ENCODE results near the gene VPS37C.
A peak's percentile ranks its signal among the peaks of the same experiment; 100 is the strongest.

The VPS37C gene

GRCh38 chr11:61147791-61148620, 13.2 kb downstream of the VPS37C start:
- Histone ChIP-seq H3K36me3 (peaks cover 0 to 43% (median 0%) of the 10 kb centered on the region in 11 experiments; a peak in 8 of 22 replicates), H3K4me1 (peaks cover 50 to 79% (median 56%) of the 10 kb centered on the region in 10 experiments), H3K4me2 (peak overlapping the region in 7 of 11 experiments; percentile 12 to 71 (median 53); a peak in 8 of 22 replicates), H3K9ac (no peak overlapping the region), H3K27ac (no peak overlapping the region), H4K20me1 (peaks cover 39 to 100% (median 91%) of the 10 kb centered on the region in 11 experiments; a peak in 21 of 22 replicates), H3K4me3 (no peak overlapping the region), H3K9me3 (replicated peaks in 1 of 11) (no peaks in the 10 kb centered on the region), H3K27me3 (no peaks in the 10 kb centered on the region)
- TF ChIP-seq Cebpa-rat (IDR thresholded peaks at IDR 0.05), result no peak

GRCh38 chr11:61147271-61147670, 14.0 kb downstream of the VPS37C start:
- Histone ChIP-seq H4K20me1 (peaks cover 38 to 99% (median 85%) of the 10 kb centered on the region in 11 experiments; a peak in 21 of 22 replicates), H3K4me1 (peaks cover 52 to 72% (median 58%) of the 10 kb centered on the region in 10 experiments), H3K9ac (no peak overlapping the region), H3K4me3 (no peak overlapping the region), H3K27me3 (no peaks in the 10 kb centered on the region), H3K36me3 (peaks cover 0 to 36% (median 0%) of the 10 kb centered on the region in 11 experiments; a peak in 6 of 22 replicates), H3K4me2 (peak overlapping the region in 10 of 11 experiments; percentile 12 to 71 (median 48); a peak in 18 of 22 replicates), H3K27ac (no peak overlapping the region), H3K9me3 (replicated peaks in 1 of 11) (no peaks in the 10 kb centered on the region)
- no peak for TF ChIP-seq Cebpa-rat (IDR thresholded peaks at IDR 0.05)

DNA sequence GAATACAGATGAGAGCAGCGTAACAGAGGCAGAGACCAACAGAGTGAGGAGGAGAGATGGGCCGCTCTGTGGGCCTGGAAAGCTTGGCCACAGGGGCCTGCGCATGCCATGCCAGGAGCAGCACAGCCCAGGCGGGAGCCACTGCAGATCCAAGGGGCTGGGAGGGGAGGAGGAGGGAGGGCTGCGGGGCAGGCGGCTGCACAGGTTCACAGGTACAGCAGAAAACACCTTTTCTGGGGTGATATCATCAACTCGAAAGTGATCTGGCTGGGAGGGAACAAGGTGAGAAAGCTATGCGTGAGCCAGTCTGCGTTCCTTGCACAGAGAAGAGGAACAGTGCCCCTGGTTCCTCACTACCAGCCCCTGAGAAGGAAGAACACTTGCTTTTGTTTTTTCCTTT, 14.8 kb downstream of the VPS37C start:
- Histone ChIP-seq H3K4me2 (peak overlapping the region; percentile 12 to 71 (median 43); a peak in 21 of 22 replicates), H3K36me3 (peaks cover 0 to 36% (median 0%) of the 10 kb centered on the region in 11 experiments; a peak in 6 of 22 replicates), H3K27me3 (no peaks in the 10 kb centered on the region), H3K4me1 (peaks cover 61 to 72% (median 66%) of the 10 kb centered on the region in 10 experiments), H3K4me3 (no peak overlapping the region), H3K27ac (no peak overlapping the region), H4K20me1 (peaks cover 37 to 99% (median 85%) of the 10 kb centered on the region in 11 experiments; a peak in 21 of 22 replicates), H3K9me3 (replicated peaks in 1 of 11) (no peaks in the 10 kb centered on the region), H3K9ac (no peak overlapping the region; a peak in 1 of 22 replicates)
- no peak for TF ChIP-seq Cebpa-rat (IDR thresholded peaks at IDR 0.05)

- no peaks in the 10 kb centered on the region for H3K9me3 ChIP-seq (replicated peaks in 1 of 11)
- no peak overlapping the region for H3K9ac ChIP-seq
- peaks cover 61 to 72% (median 66%) of the 10 kb centered on the region in 10 experiments for H3K4me1 ChIP-seq
- H3K27ac ChIP-seq, result no peak overlapping the region
- H3K4me2 ChIP-seq, result peak overlapping the region in 10 of 11 experiments; percentile 23 to 61 (median 42); a peak in 18 of 22 replicates
- H3K27me3 ChIP-seq, result no peaks in the 10 kb centered on the region
- peaks cover 0 to 36% (median 0%) of the 10 kb centered on the region in 11 experiments; a peak in 6 of 22 replicates for H3K36me3 ChIP-seq
- peaks cover 38 to 99% (median 85%) of the 10 kb centered on the region in 11 experiments; a peak in 21 of 22 replicates for H4K20me1 ChIP-seq
- no peak overlapping the region for H3K4me3 ChIP-seq
- TF ChIP-seq Cebpa-rat (IDR thresholded peaks at IDR 0.05), result no peak
Measured at GRCh38 chr11:61145228-61146005, 15.8 kb downstream of the VPS37C start.

- H3K36me3 ChIP-seq, result peaks cover 0 to 36% (median 0%) of the 10 kb centered on the region in 11 experiments; a peak in 6 of 22 replicates
- no peak overlapping the region for H3K9ac ChIP-seq
- peaks cover 65 to 72% (median 67%) of the 10 kb centered on the region in 10 experiments for H3K4me1 ChIP-seq
- TF ChIP-seq Cebpa-rat (IDR thresholded peaks at IDR 0.05), result no peak
- H3K4me3 ChIP-seq, result no peak overlapping the region
- no peak overlapping the region for H3K27ac ChIP-seq
- peak overlapping the region in 7 of 11 experiments; percentile 15 to 61 (median 45); a peak in 12 of 22 replicates for H3K4me2 ChIP-seq
- no peaks in the 10 kb centered on the region for H3K9me3 ChIP-seq (replicated peaks in 1 of 11)
- no peaks in the 10 kb centered on the region for H3K27me3 ChIP-seq
- H4K20me1 ChIP-seq, result peaks cover 39 to 99% (median 85%) of the 10 kb centered on the region in 11 experiments; a peak in 21 of 22 replicates
Measured at GRCh38 chr11:61144511-61145179, 16.6 kb downstream of the VPS37C start.

DNA sequence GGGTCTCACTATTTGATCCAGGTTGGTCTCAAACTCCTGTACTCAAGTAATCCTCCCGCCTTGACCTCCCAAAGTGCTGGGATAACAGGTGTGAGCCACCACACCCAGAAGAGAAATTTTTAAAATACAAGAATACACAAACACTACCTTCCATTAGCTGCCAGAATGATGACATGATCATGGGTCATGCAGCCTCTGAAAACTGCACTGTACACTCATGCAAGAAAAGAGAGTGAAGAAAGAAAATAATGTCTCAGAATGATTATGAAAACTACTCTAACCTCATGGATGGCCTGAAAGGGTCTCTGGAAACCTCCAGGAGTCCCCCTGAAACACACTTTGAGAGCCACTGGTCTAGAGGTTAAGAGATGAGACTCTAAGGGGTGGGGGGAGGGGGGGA, 18.8 kb downstream of the VPS37C start:
- H3K9me3 ChIP-seq (replicated peaks in 1 of 11), result no peaks in the 10 kb centered on the region
- peaks cover 0 to 42% (median 0%) of the 10 kb centered on the region in 11 experiments; a peak in 7 of 22 replicates for H3K36me3 ChIP-seq
- peaks cover 0 to 12% (median 6%) of the 10 kb centered on the region in 11 experiments; a peak in 10 of 22 replicates for H3K27me3 ChIP-seq
- peaks cover 58 to 99% (median 86%) of the 10 kb centered on the region in 11 experiments for H4K20me1 ChIP-seq
- peak overlapping the region in 6 of 11 experiments; percentile 85 to 93 (median 88); a peak in 11 of 22 replicates for H3K4me2 ChIP-seq
- peaks cover 60 to 89% (median 82%) of the 10 kb centered on the region in 10 experiments for H3K4me1 ChIP-seq
- no peak overlapping the region for H3K27ac ChIP-seq
- no peak for TF ChIP-seq Cebpa-rat (IDR thresholded peaks at IDR 0.05)
- H3K9ac ChIP-seq, result no peak overlapping the region
- H3K4me3 ChIP-seq, result no peak overlapping the region

GRCh38 chr11:61141601-61142028, 19.6 kb downstream of the VPS37C start:
- Histone ChIP-seq H3K9ac (peak overlapping the region in 2 of 11 experiments; percentile 9 to 16; a peak in 1 of 22 replicates), H3K27ac (no peak overlapping the region), H3K9me3 (replicated peaks in 1 of 11) (no peaks in the 10 kb centered on the region), H3K4me3 (no peak overlapping the region), H3K36me3 (peaks cover 0 to 50% (median 0%) of the 10 kb centered on the region in 11 experiments; a peak in 7 of 22 replicates), H4K20me1 (peaks cover 62 to 99% (median 84%) of the 10 kb centered on the region in 11 experiments), H3K4me2 (peak overlapping the region; percentile 70 to 93 (median 88)), H3K27me3 (peaks cover 0 to 17% (median 8%) of the 10 kb centered on the region in 11 experiments; a peak in 10 of 22 replicates), H3K4me1 (peaks cover 52 to 84% (median 78%) of the 10 kb centered on the region in 10 experiments)
- no peak for TF ChIP-seq Cebpa-rat (IDR thresholded peaks at IDR 0.05)

- Histone ChIP-seq H3K27ac (no peak overlapping the region; a peak in 1 of 22 replicates), H3K4me2 (peak overlapping the region; percentile 70 to 93 (median 88)), H3K4me1 (peaks cover 46 to 82% (median 68%) of the 10 kb centered on the region in 10 experiments), H3K9ac (peak overlapping the region in 2 of 11 experiments; percentile 24 to 43; a peak in 3 of 22 replicates), H3K36me3 (peaks cover 0 to 51% (median 0%) of the 10 kb centered on the region in 11 experiments; a peak in 7 of 22 replicates), H3K9me3 (replicated peaks in 1 of 11) (no peaks in the 10 kb centered on the region), H3K4me3 (peak overlapping the region in 1 of 10 experiments; percentile 14; a peak in 4 of 20 replicates), H4K20me1 (peaks cover 60 to 99% (median 80%) of the 10 kb centered on the region in 11 experiments), H3K27me3 (peaks cover 0 to 17% (median 8%) of the 10 kb centered on the region in 11 experiments; a peak in 10 of 22 replicates)
- TF ChIP-seq Cebpa-rat (IDR thresholded peaks at IDR 0.05), result no peak
Measured at GRCh38 chr11:61140416-61140815, 20.8 kb downstream of the VPS37C start.
